Activated CD4-positive, alpha-beta memory T cell treated with anti-CD3 and anti-CD28 coated beads, Interleukin-2, amount 10 ng/mL, durations not matched to agents 7 days and 5 days (primary cell): ENCODE data around the gene GPC2. TPM values are rescaled to one million over a fixed set of nuclear protein-coding genes. Genes with fewer than 3 reads are reported as not detected.
"Not testable (repeated sequence)": the region's sequence is repeated elsewhere in the genome, so short reads cannot be mapped to it uniquely, and the experiment has no call there.

Experiments used
- CTCF ChIA-PET: fragments of 350-600 bp; sonication (Branson Sonifier 250); formaldehyde crosslinking; loops from one replicate; lab custom pipeline; 2021; ENCODE audit warnings: antibody characterized with exemption, inconsistent platforms; lab: Charles Lee
- POLR2A ChIA-PET: fragments of 350-600 bp; sonication (Branson Sonifier 250); formaldehyde crosslinking; loops from one replicate; lab custom pipeline; 2021; ENCODE audit warnings: antibody characterized with exemption; lab: Charles Lee
- DNase-seq: peaks from one replicate; pipeline ENCODE4 v3.0.0-alpha.2; 2020
- H3K27ac Mint-ChIP-seq: one replicate; pipeline ENCODE4 v1.8.0; 2021; ENCODE audit warnings: mild to moderate bottlenecking, mixed read lengths
- H3K27me3 Mint-ChIP-seq: one replicate; pipeline ENCODE4 v1.8.0; 2021; ENCODE audit warnings: mixed read lengths
- H3K36me3 Mint-ChIP-seq: one replicate; pipeline ENCODE4 v1.8.0; 2021; ENCODE audit warnings: low read depth, mixed read lengths
- H3K4me1 Mint-ChIP-seq: one replicate; pipeline ENCODE4 v1.8.0; 2021; ENCODE audit warnings: mixed read lengths
- H3K4me3 Mint-ChIP-seq: one replicate; pipeline ENCODE4 v1.8.0; 2021; ENCODE audit warnings: mild to moderate bottlenecking, mixed read lengths
- H3K9me3 Mint-ChIP-seq: one replicate; pipeline ENCODE4 v1.8.0; 2021; ENCODE audit warnings: mixed read lengths
- total RNA-seq, 2 experiments: library from RNA; stranded (reverse); gene quantifications; one replicate each; pipeline ENCODE4 v1.2.3, GENCODE V29; 2021

Gene GPC2
- total RNA-seq, 2 experiments from 2014 or later: 3.8 to 4.8 TPM

DNA sequence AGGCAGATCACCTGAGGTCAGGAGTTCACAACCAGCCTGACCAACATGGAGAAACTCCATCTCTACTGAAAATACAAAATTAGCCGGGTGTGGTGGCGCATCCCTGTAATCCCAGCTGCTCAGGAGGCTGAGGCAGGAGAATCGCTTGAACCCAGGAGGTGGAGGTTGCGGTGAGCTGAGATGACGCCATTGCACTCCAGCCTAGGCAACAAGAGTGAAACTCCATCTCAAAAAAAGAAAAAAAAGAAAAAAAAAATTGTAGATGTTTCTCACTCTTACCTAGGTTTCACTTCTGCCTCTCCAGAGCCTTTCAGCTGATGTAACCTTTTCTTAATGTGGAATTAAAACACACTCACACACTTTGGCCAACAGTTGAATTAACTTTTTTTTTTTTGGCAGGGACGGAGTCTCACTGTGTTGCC is 18.7 kb upstream of the GPC2 start:
- H3K4me1 Mint-ChIP-seq, DNase-seq, H3K4me3 Mint-ChIP-seq, H3K36me3 Mint-ChIP-seq, H3K27me3 Mint-ChIP-seq, H3K9me3 Mint-ChIP-seq, H3K27ac Mint-ChIP-seq, CTCF ChIA-PET: not testable (repeated sequence)
- POLR2A ChIA-PET: interaction anchor here (1.4 kb wide), 1 partner anchor 10 kb away, joined by 3 read pairs; no protein-coding TSS in a partner anchor

- ChIA-PET CTCF (no interaction called here), POLR2A (interaction anchor here (1.4 kb wide), 1 partner anchor 11 kb away, joined by 3 read pairs; no protein-coding TSS in a partner anchor)
- Mint-ChIP-seq H3K27ac (no peak overlapping the region), H3K27me3 (peaks cover 7% of the 10 kb centered on the region), H3K4me1 (peaks cover 14% of the 10 kb centered on the region), H3K36me3 (no peaks in the 10 kb centered on the region), H3K9me3 (no peaks in the 10 kb centered on the region), H3K4me3 (no peak overlapping the region)
- DNase-seq: no peak
These were observed 18.0 kb upstream of the GPC2 start for GRCh38 chr7:100195222-100195621.

DNA sequence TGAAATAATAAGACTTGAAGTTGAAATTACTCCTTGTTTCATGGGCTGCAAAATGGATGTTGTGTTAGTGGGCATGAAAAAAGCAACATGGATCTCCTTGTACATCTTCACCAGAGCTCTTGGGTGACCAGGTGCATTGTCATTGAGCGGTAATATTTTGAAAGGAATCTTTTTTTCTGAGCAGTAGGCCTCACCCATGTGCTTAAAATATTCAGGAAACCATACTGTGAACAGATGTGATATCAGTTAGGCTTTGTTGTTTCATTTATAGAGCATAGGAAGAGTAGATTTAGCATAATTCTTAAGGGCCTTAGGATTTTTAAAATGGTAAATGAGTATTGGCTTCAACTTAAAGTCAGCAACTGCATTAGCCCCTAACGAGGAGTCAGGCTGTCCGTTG is 15.8 kb upstream of the GPC2 start:
- Mint-ChIP-seq H3K4me3 (no peak overlapping the region), H3K36me3 (no peaks in the 10 kb centered on the region), H3K27me3 (no peaks in the 10 kb centered on the region), H3K27ac (no peak overlapping the region), H3K9me3 (no peaks in the 10 kb centered on the region), H3K4me1 (peaks cover 17% of the 10 kb centered on the region)
- DNase-seq: no peak
- ChIA-PET POLR2A (interaction anchor here (1.1 kb wide), 1 partner anchor 10 kb away, joined by 3 read pairs; no protein-coding TSS in a partner anchor), CTCF (interaction anchor here (1.5 to 1.8 kb wide), 3 partner anchors 10 to 60 kb away, joined by 3 to 5 read pairs (median 3); no protein-coding TSS in a partner anchor)

DNA sequence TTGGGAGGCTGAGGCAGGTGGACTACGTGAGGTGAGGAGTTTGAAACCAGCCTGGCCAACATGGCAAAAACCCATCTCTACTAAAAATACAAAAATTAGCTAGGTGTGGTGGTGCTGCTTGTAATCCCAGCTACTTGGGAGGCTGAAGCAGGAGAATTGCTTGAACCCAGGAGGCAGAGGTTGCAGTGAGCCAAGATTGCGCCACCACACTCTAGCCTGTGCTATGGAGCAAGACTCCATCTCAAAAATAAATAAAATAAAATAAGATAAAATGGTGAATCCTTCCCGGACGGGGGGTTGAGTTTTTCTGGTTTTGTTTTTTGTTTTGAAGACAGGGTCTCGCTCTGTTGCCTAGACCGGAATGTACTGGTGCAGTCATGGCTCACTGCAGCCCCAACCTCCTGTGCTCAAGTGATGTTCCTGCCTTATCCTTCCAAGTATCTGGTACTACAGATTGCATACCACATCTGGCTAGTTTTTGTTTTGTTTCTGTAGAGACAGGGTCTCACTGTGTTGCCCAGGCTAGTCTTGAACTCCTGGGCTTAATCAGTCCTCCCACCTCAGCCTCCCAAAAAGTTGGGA is 15.2 kb upstream of the GPC2 start:
- not testable (repeated sequence) for H3K4me3 Mint-ChIP-seq, DNase-seq, H3K27me3 Mint-ChIP-seq, H3K36me3 Mint-ChIP-seq, H3K27ac Mint-ChIP-seq, H3K9me3 Mint-ChIP-seq
- POLR2A ChIA-PET: interaction anchor here (1.1 kb wide), 1 partner anchor 10 kb away, joined by 3 read pairs; no protein-coding TSS in a partner anchor
- CTCF ChIA-PET: interaction anchor here (1.5 to 1.8 kb wide), 2 partner anchors 10 to 15 kb away, joined by 3 to 5 read pairs; no protein-coding TSS in a partner anchor
- peaks cover 17% of the 10 kb centered on the region for H3K4me1 Mint-ChIP-seq

GRCh38 chr7:100191775-100192174 is 14.6 kb upstream of the GPC2 start:
- Mint-ChIP-seq H3K4me3 (no peak overlapping the region), H3K9me3 (no peaks in the 10 kb centered on the region), H3K4me1 (peaks cover 17% of the 10 kb centered on the region), H3K27me3 (no peaks in the 10 kb centered on the region), H3K36me3 (no peaks in the 10 kb centered on the region), H3K27ac (no peak overlapping the region)
- ChIA-PET CTCF (no interaction called here), POLR2A (no interaction called here)
- no peak for DNase-seq

DNA sequence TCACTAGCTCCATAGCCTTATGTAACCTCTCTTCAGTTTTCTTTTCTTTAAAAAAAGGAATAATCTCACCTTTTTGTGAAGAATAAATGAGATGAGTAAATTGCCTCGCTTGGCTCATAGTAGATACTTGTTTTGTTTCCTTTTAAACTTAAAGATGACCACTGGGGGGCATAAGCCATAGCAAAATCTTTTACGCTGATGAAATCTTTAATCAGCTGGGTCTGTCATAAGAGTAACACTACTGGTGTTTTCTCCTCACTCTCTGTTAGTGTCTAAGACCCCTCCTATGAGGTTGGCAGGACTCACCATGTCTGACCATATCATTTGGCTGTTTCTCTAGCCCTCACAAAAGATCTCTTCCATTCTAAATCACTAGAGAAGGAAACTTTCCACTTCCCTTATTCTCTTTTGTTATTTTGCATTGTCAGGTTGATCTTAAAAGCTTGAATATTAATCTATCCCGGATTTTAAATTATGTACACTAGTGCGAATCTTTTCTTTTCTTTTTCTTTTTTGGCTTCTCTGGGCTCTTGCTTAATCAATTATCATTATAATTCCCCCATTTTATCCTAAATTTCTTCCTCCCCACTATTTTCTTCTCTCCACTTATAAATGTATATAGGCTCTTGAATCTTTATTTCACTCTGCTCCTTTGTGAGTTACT is 13.0 kb upstream of the GPC2 start:
- Mint-ChIP-seq H3K4me3 (no peak overlapping the region), H3K27ac (peak overlapping the region; percentile 50), H3K27me3 (no peaks in the 10 kb centered on the region), H3K4me1 (peaks cover 16% of the 10 kb centered on the region), H3K36me3 (no peaks in the 10 kb centered on the region), H3K9me3 (no peaks in the 10 kb centered on the region)
- POLR2A ChIA-PET: interaction anchor here (1.1 to 1.5 kb wide), 6 partner anchors 13 to 31 kb away, joined by 3 to 9 read pairs (median 5); partner anchors contain the start of genes GPC2 and STAG3
- CTCF ChIA-PET: interaction anchor here (0.6 to 2.7 kb wide), 15 partner anchors 10 to 839 kb away, joined by 3 to 31 read pairs (median 4); partner anchors contain the start of genes GAL3ST4, GPC2 and STAG3
- no peak for DNase-seq

DNA sequence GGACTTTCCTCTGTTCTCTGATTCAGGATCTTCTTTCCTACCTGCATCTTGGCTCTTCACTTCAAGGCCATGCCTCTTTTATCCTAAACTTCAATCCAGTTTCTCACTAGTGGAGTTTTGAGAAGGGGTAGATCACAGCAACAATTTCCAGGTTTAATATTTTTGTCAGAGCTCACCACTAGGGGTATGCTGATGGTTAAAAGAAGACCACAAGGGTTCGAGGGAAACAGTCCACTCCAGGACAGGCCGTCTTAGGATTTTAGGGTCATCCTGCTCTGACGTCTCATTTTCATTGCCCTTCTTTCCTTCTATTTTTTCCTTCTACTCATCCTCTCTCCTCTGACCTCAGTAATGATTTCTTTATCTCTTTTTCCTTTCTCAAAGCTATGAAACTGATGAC is 11.9 kb upstream of the GPC2 start:
- no peak for DNase-seq
- Mint-ChIP-seq H3K36me3 (no peaks in the 10 kb centered on the region), H3K27ac (no peak overlapping the region), H3K9me3 (no peaks in the 10 kb centered on the region), H3K4me1 (peaks cover 16% of the 10 kb centered on the region), H3K27me3 (no peaks in the 10 kb centered on the region), H3K4me3 (no peak overlapping the region)
- ChIA-PET POLR2A (interaction anchor here (1.1 kb wide), 1 partner anchor 32 kb away, joined by 5 read pairs; no protein-coding TSS in a partner anchor), CTCF (interaction anchor here (0.8 to 2.7 kb wide), 7 partner anchors 9 to 218 kb away, joined by 3 to 31 read pairs (median 13); partner anchors contain the start of genes GPC2 and STAG3)

GRCh38 chr7:100185726-100186125 is 8.5 kb upstream of the GPC2 start:
- no peak for DNase-seq
- Mint-ChIP-seq H3K27me3 (no peaks in the 10 kb centered on the region), H3K4me3 (no peak overlapping the region), H3K9me3 (no peaks in the 10 kb centered on the region), H3K27ac (no peak overlapping the region), H3K4me1 (peaks cover 31% of the 10 kb centered on the region), H3K36me3 (peaks cover 8% of the 10 kb centered on the region)
- POLR2A ChIA-PET: no interaction called here
- CTCF ChIA-PET: interaction anchor here (1.0 to 1.3 kb wide), 2 partner anchors 20 to 53 kb away, joined by 3 to 6 read pairs; no protein-coding TSS in a partner anchor

GRCh38 chr7:100183090-100183489 is 5.9 kb upstream of the GPC2 start:
- not testable (repeated sequence) for DNase-seq, H3K27ac Mint-ChIP-seq, H3K27me3 Mint-ChIP-seq, H3K9me3 Mint-ChIP-seq, H3K4me3 Mint-ChIP-seq
- POLR2A ChIA-PET: interaction anchor here (0.8 kb wide), 1 partner anchor 82 kb away, joined by 3 read pairs; the partner anchor contains the start of genes AP4M1 and MCM7
- Mint-ChIP-seq H3K36me3 (peaks cover 14% of the 10 kb centered on the region), H3K4me1 (peaks cover 35% of the 10 kb centered on the region)
- CTCF ChIA-PET: interaction anchor here (0.6 to 1.2 kb wide), 3 partner anchors 17 to 50 kb away, joined by 3 read pairs; no protein-coding TSS in a partner anchor

- peaks cover 14% of the 10 kb centered on the region for H3K36me3 Mint-ChIP-seq
- H3K9me3 Mint-ChIP-seq, H3K27ac Mint-ChIP-seq, H3K4me3 Mint-ChIP-seq, POLR2A ChIA-PET, DNase-seq, H3K27me3 Mint-ChIP-seq: not testable (repeated sequence)
- CTCF ChIA-PET: interaction anchor here (1.1 to 1.2 kb wide), 2 partner anchors 17 to 50 kb away, joined by 3 read pairs; no protein-coding TSS in a partner anchor
- peaks cover 40% of the 10 kb centered on the region for H3K4me1 Mint-ChIP-seq
These were observed 5.4 kb upstream of the GPC2 start for GRCh38 chr7:100182616-100183015.

GRCh38 chr7:100180084-100180483 is 2.9 kb upstream of the GPC2 start:
- Mint-ChIP-seq H3K4me1 (peaks cover 48% of the 10 kb centered on the region), H3K36me3 (peaks cover 14% of the 10 kb centered on the region), H3K4me3 (peak overlapping the region; percentile 24), H3K27me3 (peaks cover 12% of the 10 kb centered on the region), H3K27ac (peak overlapping the region; percentile 84)
- POLR2A ChIA-PET: interaction anchor here (0.8 to 4.6 kb wide), 5 partner anchors 13 to 249 kb away, joined by 3 to 30 read pairs (median 4); partner anchors contain the start of genes AP4M1, GAL3ST4, LAMTOR4 and MCM7
- not testable (repeated sequence) for H3K9me3 Mint-ChIP-seq, DNase-seq
- CTCF ChIA-PET: interaction anchor here (1.2 to 3.0 kb wide), 4 partner anchors 9 to 235 kb away, joined by 3 to 14 read pairs (median 6); partner anchors contain the start of gene GAL3ST4
